HepG2 (cell line): ENCODE measurements around the gene RIPK1. TPM values are rescaled to one million over a fixed set of nuclear protein-coding genes. Genes with fewer than 3 reads are reported as not detected.

Experiments
- BHLHE40 ChIP-seq: IDR thresholded peaks from 2 replicates; pipeline ENCODE4 v1.6.1; 2011; ENCODE audit warnings: low read length, improper control_type of control experiment
- CBX5 ChIP-seq: sonication (generic); formaldehyde crosslinking; IDR thresholded peaks from 2 replicates; pipeline ENCODE4 v1.4.0; 2020; ENCODE audit warnings: missing genetic modification reagents, borderline replicate concordance
- CEBPB ChIP-seq: IDR thresholded peaks from 2 replicates; pipeline ENCODE4 v1.6.1; 2011; ENCODE audit warnings: low read depth, low read length, improper control_type of control experiment, borderline replicate concordance
- DMAP1 ChIP-seq: IDR thresholded peaks from 2 replicates; pipeline ENCODE4 v1.6.1; 2016
- DZIP1 ChIP-seq: sonication (generic); formaldehyde crosslinking; IDR thresholded peaks from 2 replicates; pipeline ENCODE4 v1.5.0; 2020; ENCODE audit warnings: mild to moderate bottlenecking, missing genetic modification reagents
- ELF4 ChIP-seq: sonication (generic); formaldehyde crosslinking; IDR thresholded peaks from 2 replicates; pipeline ENCODE4 v1.5.0; 2020; ENCODE audit warnings: missing genetic modification reagents, mild to moderate bottlenecking, moderate library complexity, borderline replicate concordance
- ETV5 ChIP-seq: IDR thresholded peaks from 2 replicates; pipeline ENCODE4 v1.6.1; 2018; ENCODE audit warnings: missing biosample characterization, missing genetic modification reagents, inconsistent platforms, borderline replicate concordance
- GATAD1 ChIP-seq: IDR thresholded peaks from 2 replicates; pipeline ENCODE4 v1.6.1; 2016; ENCODE audit warnings: missing genetic modification reagents, missing compliant biosample characterization
- RFX1 ChIP-seq: fragments of 450-650 bp; IDR thresholded peaks from 2 replicates; pipeline ENCODE4 v1.6.1; 2017
- RNF2 ChIP-seq: fragments of 450-650 bp; conservative IDR thresholded peaks from 2 replicates; pipeline ENCODE4 v1.6.1; 2016; ENCODE audit warnings: low read depth
- RORA ChIP-seq: sonication (generic); formaldehyde crosslinking; IDR thresholded peaks from 2 replicates; pipeline ENCODE4 v1.5.0; 2020; ENCODE audit warnings: mild to moderate bottlenecking, missing genetic modification reagents, moderate library complexity
- SRSF1 ChIP-seq: fragments of 200-400 bp; formaldehyde crosslinking; optimal IDR thresholded peaks from 2 replicates; pipeline ENCODE3; 2017; ENCODE audit warnings: mild to moderate bottlenecking, low read depth, low read length, moderate library complexity
- SSRP1 ChIP-seq: IDR thresholded peaks from 2 replicates; pipeline ENCODE4 v1.6.1; 2016; ENCODE audit warnings: control low read depth
- ZBTB43 ChIP-seq: sonication (generic); formaldehyde crosslinking; conservative IDR thresholded peaks from 2 replicates; pipeline ENCODE4 v1.4.0; 2020; ENCODE audit warnings: missing genetic modification reagents
- ZC3H4 ChIP-seq: sonication (generic); formaldehyde crosslinking; IDR thresholded peaks from 2 replicates; pipeline ENCODE4 v1.4.0; 2020; ENCODE audit warnings: missing genetic modification reagents, borderline replicate concordance
- ZFP36L2 ChIP-seq: sonication (generic); formaldehyde crosslinking; IDR thresholded peaks from 2 replicates; pipeline ENCODE4 v1.4.0; 2020; ENCODE audit warnings: missing genetic modification reagents
- ZNF3 ChIP-seq: IDR thresholded peaks from 2 replicates; pipeline ENCODE4 v1.7.0; 2017; ENCODE audit warnings: inconsistent platforms
- ZNF431 ChIP-seq: sonication (generic); formaldehyde crosslinking; IDR thresholded peaks from 2 replicates; pipeline ENCODE4 v1.9.0; 2022; ENCODE audit warnings: missing genetic modification reagents, low read depth, mild to moderate bottlenecking, borderline replicate concordance
- ZNF768 ChIP-seq: sonication (generic); formaldehyde crosslinking; IDR thresholded peaks from 2 replicates; pipeline ENCODE4 v1.4.0; 2020; ENCODE audit warnings: missing genetic modification reagents
- ZNF841 ChIP-seq: sonication (generic); formaldehyde crosslinking; IDR thresholded peaks from 2 replicates; pipeline ENCODE4 v1.8.1; 2023; ENCODE audit warnings: missing genetic modification reagents, borderline replicate concordance
- ZNF883 ChIP-seq: sonication (generic); formaldehyde crosslinking; IDR thresholded peaks from 2 replicates; pipeline ENCODE4 v1.5.1; 2020; ENCODE audit warnings: mild to moderate bottlenecking, missing genetic modification reagents; ENCODE audit errors: not compliant biosample characterization
- ZSCAN31 ChIP-seq: sonication (generic); formaldehyde crosslinking; IDR thresholded peaks from 2 replicates; pipeline ENCODE4 v1.5.0; 2020; ENCODE audit warnings: low read depth, mild to moderate bottlenecking, missing genetic modification reagents
- polyA plus RNA-seq, 8 experiments: library from polyadenylated mRNA; depleted of rRNA in 3 of 8; stranded (reverse) in 7 of 8; unstranded in 1 of 8; fragments of >200 nt; fragmentation: Illumina TruSeq in 4 of 8; extraction: Trizol in 4 of 8; gene quantifications; 2 replicates each; pipeline versions ENCODE4 v1.2.1 to v1.2.3, GENCODE V29; 2011 to 2016; ENCODE audit warnings: low read depth in 4 of 8, missing spikeins in 1 of 8, mixed read lengths in 1 of 8; ENCODE audit not compliant: insufficient read depth in 1 of 8
- total RNA-seq, 5 experiments: library from RNA; depleted of rRNA; stranded (reverse); fragments of >200 nt; fragmentation: Illumina TruSeq; extraction: Trizol; gene quantifications; 2 replicates each; pipeline ENCODE4 v1.2.3, GENCODE V29; 2016; ENCODE audit warnings: low read depth in 1 of 5
- TF ChIP-seq, protein P1 (sequence below): sonication (generic); formaldehyde crosslinking; IDR thresholded peaks from 2 replicates; pipeline ENCODE4 v1.5.0; 2020; ENCODE audit warnings: mild to moderate bottlenecking, low read depth, missing genetic modification reagents, borderline replicate concordance
- TF ChIP-seq, protein P2 (sequence below): sonication (generic); formaldehyde crosslinking; IDR thresholded peaks from 2 replicates; pipeline ENCODE4; 2020; ENCODE audit warnings: missing genetic modification reagents, mild to moderate bottlenecking, borderline replicate concordance

RIPK1 gene
- total and polyA plus RNA-seq, 2 of the 13 experiments (the other 11 are each of a cell fraction or from before 2014, with no cell fraction given) = 9.0 to 10.3 TPM

- TF ChIP-seq ELF4 (CRISPR knock-in tag) = no peak
- peak; percentile 58; the same call in 1 of the 2 replicates for TF ChIP-seq ETV5 (CRISPR knock-in tag)
- no peak for TF ChIP-seq RORA
- TF ChIP-seq, protein P1, sequence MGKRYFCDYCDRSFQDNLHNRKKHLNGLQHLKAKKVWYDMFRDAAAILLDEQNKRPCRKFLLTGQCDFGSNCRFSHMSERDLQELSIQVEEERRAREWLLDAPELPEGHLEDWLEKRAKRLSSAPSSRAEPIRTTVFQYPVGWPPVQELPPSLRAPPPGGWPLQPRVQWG (CRISPR knock-in tag) = no peak
- no peak; the same call in 1 of the 2 replicates for TF ChIP-seq ZNF841 (CRISPR knock-in tag)
- TF ChIP-seq ZNF3 (CRISPR knock-in tag) = no peak
- no peak for TF ChIP-seq RFX1
- no peak for TF ChIP-seq ZFP36L2 (CRISPR knock-in tag)
- no peak for TF ChIP-seq ZC3H4 (CRISPR knock-in tag)
- peak; percentile 72 for TF ChIP-seq ZNF883 (CRISPR knock-in tag)
- TF ChIP-seq, protein P2, sequence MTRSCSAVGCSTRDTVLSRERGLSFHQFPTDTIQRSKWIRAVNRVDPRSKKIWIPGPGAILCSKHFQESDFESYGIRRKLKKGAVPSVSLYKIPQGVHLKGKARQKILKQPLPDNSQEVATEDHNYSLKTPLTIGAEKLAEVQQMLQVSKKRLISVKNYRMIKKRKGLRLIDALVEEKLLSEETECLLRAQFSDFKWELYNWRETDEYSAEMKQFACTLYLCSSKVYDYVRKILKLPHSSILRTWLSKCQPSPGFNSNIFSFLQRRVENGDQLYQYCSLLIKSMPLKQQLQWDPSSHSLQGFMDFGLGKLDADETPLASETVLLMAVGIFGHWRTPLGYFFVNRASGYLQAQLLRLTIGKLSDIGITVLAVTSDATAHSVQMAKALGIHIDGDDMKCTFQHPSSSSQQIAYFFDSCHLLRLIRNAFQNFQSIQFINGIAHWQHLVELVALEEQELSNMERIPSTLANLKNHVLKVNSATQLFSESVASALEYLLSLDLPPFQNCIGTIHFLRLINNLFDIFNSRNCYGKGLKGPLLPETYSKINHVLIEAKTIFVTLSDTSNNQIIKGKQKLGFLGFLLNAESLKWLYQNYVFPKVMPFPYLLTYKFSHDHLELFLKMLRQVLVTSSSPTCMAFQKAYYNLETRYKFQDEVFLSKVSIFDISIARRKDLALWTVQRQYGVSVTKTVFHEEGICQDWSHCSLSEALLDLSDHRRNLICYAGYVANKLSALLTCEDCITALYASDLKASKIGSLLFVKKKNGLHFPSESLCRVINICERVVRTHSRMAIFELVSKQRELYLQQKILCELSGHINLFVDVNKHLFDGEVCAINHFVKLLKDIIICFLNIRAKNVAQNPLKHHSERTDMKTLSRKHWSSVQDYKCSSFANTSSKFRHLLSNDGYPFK (CRISPR knock-in tag) = no peak
- TF ChIP-seq ZSCAN31 (CRISPR knock-in tag) = peak; percentile 91
- TF ChIP-seq CBX5 (CRISPR knock-in tag) = no peak
- TF ChIP-seq SRSF1 = no peak
- no peak for TF ChIP-seq GATAD1 (CRISPR knock-in tag)
- TF ChIP-seq ZNF431 (CRISPR knock-in tag) = peak; percentile 41; the same call in 1 of the 2 replicates
- 0 out of 2 replicates have a peak, but pooled peaks have one; percentile 62 for TF ChIP-seq RNF2
- TF ChIP-seq DMAP1 = peak; percentile 76; the same call in 1 of the 2 replicates
- no peak; the same call in 1 of the 2 replicates for TF ChIP-seq DZIP1 (CRISPR knock-in tag)
- no peak for TF ChIP-seq CEBPB
- peak; percentile 59; the same call in 1 of the 2 replicates for TF ChIP-seq ZBTB43 (CRISPR knock-in tag)
- TF ChIP-seq BHLHE40 = peak; percentile 42
- peak; percentile 71 for TF ChIP-seq ZNF768 (CRISPR knock-in tag)
- TF ChIP-seq SSRP1 = no peak
These were observed 89.0 kb downstream of the RIPK1 start, which contains the start of gene TUBB2A (continued) for GRCh38 chr6:3157131-3157933.
